K562 (cell line): ENCODE results near the gene CC2D1A. TPM values are rescaled to one million over a fixed set of nuclear protein-coding genes. Genes with fewer than 3 reads are reported as not detected.

Experiments
- ATAC-seq: fragments of 200-7000 bp; cut with Tn5 transposase; 3 replicates; pipeline ENCODE4 v1.9.1; 2020; ENCODE audit warnings: moderate library complexity
- BruUV-seq: library from RNA; stranded (reverse); fragments of 400-500 nt; replicated peaks from 2 replicates; lab custom pipeline; 2021; lab: Mats Ljungman, UMichigan
- CTCF ChIA-PET: fragments of 300-600 bp; formaldehyde crosslinking; extraction: SDS; loops from one replicate; lab custom pipeline; 2021; ENCODE audit warnings: low intra/inter-chr PET ratio; lab: Yijun Ruan, JAX
- POLR2A ChIA-PET: fragments of 300-600, 350-650 bp; sonication (Branson Sonifier 250); formaldehyde crosslinking; extraction: SDS; loops from one replicate; lab custom pipeline; 2021; ENCODE audit warnings: antibody characterized with exemption, inconsistent platforms; lab: Yijun Ruan, JAX
- DNase-seq, 4 experiments: peaks; one replicate each; pipeline versions ENCODE4 v3.0.0 to v3.0.0-alpha.2; 2011 to 2018; ENCODE audit warnings: low spot score in 3 of 4, mixed read lengths in 3 of 4; ENCODE audit errors: extremely low read depth in 1 of 4
- FAIRE-seq: peaks from 2 replicates; lab custom pipeline; 2011; peaks lifted over from hg19 to GRCh38; lab: Jason Lieb, UNC
- H2AFZ ChIP-seq: 2 replicates; pipeline ENCODE4 v1.6.0; 2011; ENCODE audit warnings: low read depth, low read length, control low read depth, inconsistent platforms
- H3K27ac ChIP-seq: fragments of 200-600 bp; 3 replicates; pipeline ENCODE4 v1.8.0; 2011; ENCODE audit warnings: low read depth, mild to moderate bottlenecking, control low read depth, inconsistent platforms, low read length, moderate library complexity, mixed read lengths; ENCODE audit errors: extremely low read depth
- H3K27me3 ChIP-seq, 2 experiments: fragments of 300-600 bp in 1 of 2; 2 replicates in 1 of 2; 3 replicates in 1 of 2; pipeline versions ENCODE4 v1.6.0 to v1.8.0; 2011; ENCODE audit warnings: inconsistent platforms in 2 of 2, low read length in 2 of 2, mild to moderate bottlenecking in 1 of 2, mixed read lengths in 1 of 2, moderate library complexity in 1 of 2; ENCODE audit not compliant: control insufficient read depth in 2 of 2, insufficient read depth in 2 of 2
- H3K36me3 ChIP-seq: fragments of 300-600 bp; 3 replicates; pipeline ENCODE4 v1.8.0; 2011; ENCODE audit warnings: mild to moderate bottlenecking, low read length, inconsistent platforms; ENCODE audit not compliant: control insufficient read depth, insufficient read depth
- H3K4me1 ChIP-seq, 2 experiments: fragments of 200-600 bp in 1 of 2; replicated peaks in 1 of 2; 2 replicates in 1 of 2; 3 replicates in 1 of 2; pipeline versions ENCODE4 v1.5.1 to v1.8.0; 2011; ENCODE audit warnings: inconsistent platforms in 2 of 2, low read length in 2 of 2, mild to moderate bottlenecking in 1 of 2, mixed read lengths in 1 of 2, moderate library complexity in 1 of 2; ENCODE audit not compliant: control insufficient read depth in 2 of 2, insufficient read depth in 2 of 2
- H3K4me2 ChIP-seq: 2 replicates; pipeline ENCODE4 v1.6.1; 2011; ENCODE audit warnings: low read length, control low read depth, inconsistent platforms, mixed read lengths; ENCODE audit not compliant: insufficient read depth
- H3K4me3 ChIP-seq: fragments of 200-600 bp; sonication (generic), shearing (Covaris generic); 2 replicates; pipeline ENCODE4 v1.5.1; 2016; ENCODE audit warnings: control low read depth, inconsistent platforms
- H3K79me2 ChIP-seq: fragments of 200-600 bp; 3 replicates; pipeline ENCODE4 v1.8.0; 2011; ENCODE audit warnings: low read length, inconsistent platforms; ENCODE audit not compliant: control insufficient read depth, insufficient read depth
- H3K9ac ChIP-seq, 2 experiments: 2 replicates each; pipeline versions ENCODE4 v1.6.0 to v1.6.1; 2011; ENCODE audit warnings: low read depth in 2 of 2, low read length in 2 of 2, control low read depth in 1 of 2, inconsistent platforms in 1 of 2, mild to moderate bottlenecking in 1 of 2, mixed read lengths in 1 of 2; ENCODE audit not compliant: insufficient read depth in 1 of 2
- H3K9me1 ChIP-seq: one replicate; pipeline ENCODE4 v1.6.0; 2011; ENCODE audit warnings: inconsistent platforms, mild to moderate bottlenecking, low read length, moderate library complexity; ENCODE audit not compliant: control insufficient read depth, insufficient read depth
- H3K9me3 ChIP-seq: replicated peaks from 2 replicates; pipeline ENCODE4 v1.5.1; 2011; ENCODE audit warnings: low read depth, low read length, inconsistent platforms; ENCODE audit not compliant: control insufficient read depth, insufficient read depth
- H4K20me1 ChIP-seq: replicated peaks from 2 replicates; pipeline ENCODE4 v1.6.1; 2011; ENCODE audit warnings: low read length, inconsistent platforms, mixed read lengths; ENCODE audit not compliant: control insufficient read depth, insufficient read depth
- CREBBP ChIP-seq: IDR thresholded peaks from one replicate; pipeline ENCODE4 v1.6.1; 2012; ENCODE audit warnings: low read depth, mild to moderate bottlenecking, control low read depth, inconsistent platforms, low read length
- NR4A1 ChIP-seq, 2 experiments: fragments of 250-450 bp in 1 of 2; fragments of 450-650 bp in 1 of 2; sonication (Bioruptor Pico) in 1 of 2; IDR thresholded peaks; 2 replicates each; pipeline versions ENCODE4 v1.4.0 to v1.6.1; 2016 to 2020; ENCODE audit warnings: mild to moderate bottlenecking in 2 of 2, missing compliant biosample characterization in 1 of 2, missing genetic modification characterization in 1 of 2, moderate library complexity in 1 of 2
- POLR2G ChIP-seq: fragments of 200-400 bp; formaldehyde crosslinking; IDR thresholded peaks from 2 replicates; pipeline ENCODE4 v1.6.1; 2017; ENCODE audit warnings: low read depth, mild to moderate bottlenecking, antibody characterized with exemption, low read length, moderate library complexity
- WGBS: fragments of 100-300 bp; shearing (Covaris generic); methylation state at CpG from one replicate; pipeline ENCODE4 v1.1.6; 2016; ENCODE audit warnings: low coverage, mixed read lengths; ENCODE audit not compliant: insufficient coverage; ENCODE audit errors: missing lambda C conversion rate; 5-methylcytosine and 5-hydroxymethylcytosine counted together
- in situ Hi-C: fragments of 300-500 bp; cut with MboI; formaldehyde crosslinking; loops from 4 replicates; pipeline ENCODE4 v1.15.0; 2018; ENCODE audit warnings: inconsistent platforms, mixed read lengths
- intact Hi-C: fragments of 100-400 bp; cut with micrococcal nuclease; formaldehyde crosslinking; loops from 2 replicates; pipeline ENCODE4 v1.14.2; 2022
- polyA plus RNA-seq, 8 experiments: library from polyadenylated mRNA; depleted of rRNA in 4 of 8; stranded (reverse) in 5 of 8; unstranded in 3 of 8; fragments of >200 nt; fragmentation: Nextera tagmentation in 2 of 8; fragmentation: Illumina TruSeq in 1 of 8; extraction: Ambion mirVana in 2 of 8; extraction: Trizol in 1 of 8; gene quantifications; 2 replicates each; pipeline versions ENCODE4 v1.2.1 to v1.2.3, GENCODE V29; 2011 to 2014; ENCODE audit warnings: inconsistent platforms in 1 of 8, missing spikeins in 1 of 8
- total RNA-seq, 7 experiments: library from RNA; depleted of rRNA in 6 of 7; stranded (reverse); fragments of >200 nt in 6 of 7; fragmentation: Illumina TruSeq in 2 of 7; extraction: Trizol in 2 of 7; gene quantifications; 2 replicates each; pipeline versions ENCODE4 v1.2.1 to v1.2.3, GENCODE V29; 2011 to 2021; ENCODE audit warnings: low replicate concordance in 1 of 7

The CC2D1A gene
- total and polyA plus RNA-seq, 9 of the 15 experiments (the other 6 are each of a cell fraction or from before 2014, with no cell fraction given): 0.32 to 31.0 (median 12.9) TPM

DNA sequence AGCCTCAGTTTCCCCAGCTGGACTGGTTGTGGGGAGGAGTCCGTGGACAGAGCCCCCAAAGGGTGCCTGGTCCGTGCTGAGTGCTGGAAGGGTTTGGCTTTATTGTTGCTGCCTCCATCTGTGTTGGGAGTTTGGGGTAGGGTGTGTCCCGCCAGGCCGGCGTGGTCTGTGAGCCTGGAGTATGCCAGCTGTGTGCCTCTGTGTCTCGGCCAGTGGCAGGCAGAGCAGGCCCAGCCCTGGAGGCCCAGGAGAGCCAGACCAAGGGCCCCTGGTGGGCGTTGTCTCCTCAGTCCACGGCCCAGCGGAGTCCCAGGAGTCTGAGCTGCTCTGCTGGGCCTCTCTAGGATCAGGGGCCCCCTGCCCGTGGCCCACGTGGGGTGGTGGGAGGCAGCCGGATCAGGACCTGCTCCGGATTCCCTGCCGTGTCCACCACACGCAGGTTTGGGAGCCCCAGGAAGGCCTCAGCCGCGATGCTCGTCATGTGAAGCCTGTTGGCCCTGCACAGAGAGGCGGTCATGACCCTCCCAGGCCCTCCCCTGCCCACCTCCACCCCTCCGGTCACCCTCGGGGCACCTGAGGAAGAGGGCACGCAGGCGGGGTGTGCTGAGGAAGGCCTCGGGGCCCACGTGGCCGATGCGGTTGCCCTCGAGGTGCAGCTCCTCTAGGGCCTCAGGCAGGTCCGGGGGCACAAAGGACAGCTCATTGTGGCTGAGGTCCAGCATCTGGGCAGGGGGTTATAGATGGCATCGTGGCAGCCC is 25.6 kb downstream of the CC2D1A start:
- H3K9me3 ChIP-seq: no peaks in the 10 kb centered on the region
- peaks cover 4% of the 10 kb centered on the region for H3K9me1 ChIP-seq
- ATAC-seq (peak; percentile 17; the same call in 2 of the 3 replicates), DNase-seq (peak in 2 of 4 experiments; percentile 5 to 7), FAIRE-seq (no peak)
- POLR2A ChIA-PET: interaction anchor here (0.5 to 3.2 kb wide), 3 partner anchors 9 to 21 kb away, joined by 3 to 21 read pairs (median 4); partner anchors contain the start of gene DCAF15
- TF ChIP-seq POLR2G (peak; percentile 55; the same call in 1 of the 2 replicates), NR4A1 (CRISPR knock-in tag; IDR thresholded peaks at IDR 0.05) (no peak), NR4A1 (tag; IDR thresholded peaks at IDR 0.05) (no peak), CREBBP (no peak)
- no peak overlapping the region for H3K4me3 ChIP-seq
- H3K4me2 ChIP-seq: no peak overlapping the region
- peaks cover 30% of the 10 kb centered on the region; the same call in 2 of the 3 replicates for H3K36me3 ChIP-seq
- in situ Hi-C loops: no loop called here
- H3K79me2 ChIP-seq: no peaks in the 10 kb centered on the region
- intact Hi-C loops: no loop called here
- no peak overlapping the region for H3K27ac ChIP-seq
- CTCF ChIA-PET: no interaction called here
- H3K9ac ChIP-seq: 0 out of 4 replicates have a peak overlapping the region, but pooled peaks of 1 of the 2 experiments have one; percentile 55
- H4K20me1 ChIP-seq: no peaks in the 10 kb centered on the region
- H2AFZ ChIP-seq: no peak overlapping the region
- H3K27me3 ChIP-seq: no peaks in the 10 kb centered on the region; a peak in 1 of 5 replicates
- BruUV-seq: no TSS peak
- H3K4me1 ChIP-seq: peaks cover 0 to 45% of the 10 kb centered on the region in 2 experiments; a peak in 3 of 5 replicates
- 71% methylated on average over 13 of the region's 30 CpGs for WGBS
